ENCODE measurements around the gene LRIG1.

Gene LRIG1

GRCh38 chr3:66443118-66443803, 57.6 kb downstream of the LRIG1 start:
- DNase-seq (ENCODE audit: low read depth in 2 of 2): no peak

- DNase-seq (ENCODE audit: low read depth in 2 of 2): no peak
These were observed 58.3 kb downstream of the LRIG1 start for GRCh38 chr3:66442254-66443117.

- DNase-seq (ENCODE audit: low read depth in 2 of 2): no peak
These were observed 59.1 kb downstream of the LRIG1 start for GRCh38 chr3:66441692-66442091.

- no peak for DNase-seq (ENCODE audit: low read depth in 2 of 2)
These were observed 59.7 kb downstream of the LRIG1 start for GRCh38 chr3:66441129-66441528.

GRCh38 chr3:66439666-66440344, 61.0 kb downstream of the LRIG1 start:
- DNase-seq (ENCODE audit: low read depth in 2 of 2): no peak

- DNase-seq (ENCODE audit: low read depth in 2 of 2): no peak
These were observed 62.8 kb downstream of the LRIG1 start for GRCh38 chr3:66438046-66438445.

- DNase-seq (ENCODE audit: low read depth in 2 of 2): no peak
These were observed 63.4 kb downstream of the LRIG1 start for GRCh38 chr3:66437341-66437929.

- no peak for DNase-seq (ENCODE audit: low read depth in 2 of 2)
These were observed 64.8 kb downstream of the LRIG1 start for GRCh38 chr3:66435989-66436388.

GRCh38 chr3:66434726-66435125, 66.1 kb downstream of the LRIG1 start:
- DNase-seq (ENCODE audit: low read depth in 2 of 2): no peak

GRCh38 chr3:66433522-66433782, 67.4 kb downstream of the LRIG1 start:
- DNase-seq (ENCODE audit: low read depth in 2 of 2): no peak

GRCh38 chr3:66432767-66433521, 67.9 kb downstream of the LRIG1 start:
- no peak for DNase-seq (ENCODE audit: low read depth in 2 of 2)

GRCh38 chr3:66432041-66432766, 68.6 kb downstream of the LRIG1 start:
- no peak for DNase-seq (ENCODE audit: low read depth in 2 of 2)

GRCh38 chr3:66431494-66431893, 69.3 kb downstream of the LRIG1 start:
- no peak for DNase-seq (ENCODE audit: low read depth in 2 of 2)

GRCh38 chr3:66430876-66431275, 69.9 kb downstream of the LRIG1 start:
- no peak for DNase-seq (ENCODE audit: low read depth in 2 of 2)

- DNase-seq (ENCODE audit: low read depth in 2 of 2): no peak
These were observed 72.1 kb downstream of the LRIG1 start for GRCh38 chr3:66428733-66429132.

GRCh38 chr3:66427951-66428474, 72.8 kb downstream of the LRIG1 start:
- no peak for DNase-seq (ENCODE audit: low read depth in 2 of 2)

GRCh38 chr3:66427352-66427751, 73.5 kb downstream of the LRIG1 start:
- no peak for DNase-seq (ENCODE audit: low read depth in 2 of 2)

GRCh38 chr3:66426135-66426534, 74.7 kb downstream of the LRIG1 start:
- DNase-seq (ENCODE audit: low read depth in 2 of 2): no peak

GRCh38 chr3:66425576-66426114, 75.2 kb downstream of the LRIG1 start:
- DNase-seq (ENCODE audit: low read depth in 2 of 2): no peak

- no peak for DNase-seq (ENCODE audit: low read depth in 2 of 2)
These were observed 75.8 kb downstream of the LRIG1 start for GRCh38 chr3:66425032-66425431.

- DNase-seq (ENCODE audit: low read depth in 2 of 2): no peak
These were observed 77.0 kb downstream of the LRIG1 start for GRCh38 chr3:66423791-66424190.
